Endothelial cell of umbilical vein (primary cell): ENCODE measurements around the gene FBXL14. TPM values are rescaled to one million over a fixed set of nuclear protein-coding genes. Genes with fewer than 3 reads are reported as not detected.

Experiments
- BruUV-seq: library from RNA; stranded (reverse); fragments of 400-500 nt; replicated peaks from 2 replicates; lab custom pipeline; 2021; lab: Mats Ljungman, UMichigan
- CTCF ChIA-PET: fragments of 300-600, 350-600 bp; sonication (Branson Sonifier 250); formaldehyde crosslinking; loops from one replicate; lab custom pipeline; 2021; ENCODE audit warnings: antibody characterized with exemption, inconsistent platforms; lab: Charles Lee
- POLR2A ChIA-PET: fragments of 300-600, 350-600 bp; sonication (Branson Sonifier 250); formaldehyde crosslinking; loops from one replicate; lab custom pipeline; 2021; ENCODE audit warnings: antibody characterized with exemption, inconsistent platforms; lab: Charles Lee
- DNase-seq: peaks from one replicate; pipeline ENCODE4 v3.0.0-alpha.2; 2011; ENCODE audit warnings: low read depth, low spot score
- FAIRE-seq: peaks from 2 replicates; lab custom pipeline; 2011; peaks lifted over from hg19 to GRCh38; lab: Jason Lieb, UNC
- H2AFZ ChIP-seq: 2 replicates; pipeline ENCODE4 v1.6.0; 2012; ENCODE audit warnings: low read depth, low read length, control low read depth, inconsistent platforms
- H3K27ac ChIP-seq: 2 replicates; pipeline ENCODE4 v1.5.1; 2011; ENCODE audit warnings: low read depth, mild to moderate bottlenecking, control low read depth, low read length, moderate library complexity; ENCODE audit not compliant: insufficient read depth
- H3K27me3 ChIP-seq, 2 experiments: 2 replicates each; pipeline versions ENCODE4 v1.6.0 to v1.6.1; 2011; ENCODE audit warnings: low read length in 2 of 2, mixed read lengths in 1 of 2; ENCODE audit not compliant: control insufficient read depth in 2 of 2, insufficient read depth in 2 of 2
- H3K36me3 ChIP-seq, 2 experiments: 2 replicates in 1 of 2; 3 replicates in 1 of 2; pipeline ENCODE4 v1.5.1; 2011; ENCODE audit warnings: low read length in 2 of 2, mild to moderate bottlenecking in 1 of 2, moderate library complexity in 1 of 2; ENCODE audit not compliant: control insufficient read depth in 2 of 2, insufficient read depth in 2 of 2; ENCODE audit errors: extremely low read depth in 1 of 2
- H3K4me1 ChIP-seq: 3 replicates; pipeline ENCODE4 v1.5.1; 2011; ENCODE audit warnings: mild to moderate bottlenecking, low read length; ENCODE audit not compliant: control insufficient read depth, insufficient read depth; ENCODE audit errors: extremely low read depth
- H3K4me2 ChIP-seq: 2 replicates; pipeline ENCODE4 v1.6.1; 2011; ENCODE audit warnings: low read length, control low read depth, mixed read lengths; ENCODE audit not compliant: insufficient read depth
- H3K4me3 ChIP-seq, 3 experiments: fragments of 200-600 bp in 1 of 3; sonication (generic), shearing (Covaris generic) in 1 of 3; replicated peaks in 1 of 3; 2 replicates each; pipeline ENCODE4 v1.5.1; 2011 to 2016; ENCODE audit warnings: control low read depth in 3 of 3, low read length in 3 of 3, mild to moderate bottlenecking in 2 of 3, inconsistent platforms in 1 of 3, low read depth in 1 of 3, moderate library complexity in 1 of 3; ENCODE audit not compliant: insufficient read depth in 1 of 3
- H3K79me2 ChIP-seq: 2 replicates; pipeline ENCODE4 v1.6.0; 2012; ENCODE audit warnings: low read length, inconsistent platforms; ENCODE audit not compliant: control insufficient read depth, insufficient read depth
- H3K9ac ChIP-seq: replicated peaks from 2 replicates; pipeline ENCODE3; 2011; ENCODE audit warnings: low read length, control low read depth; ENCODE audit not compliant: insufficient read depth; ENCODE audit errors: extremely low read depth
- H3K9me1 ChIP-seq: replicated peaks from 3 replicates; pipeline ENCODE4 v1.6.0; 2011; ENCODE audit warnings: mild to moderate bottlenecking, low read length; ENCODE audit not compliant: control insufficient read depth, insufficient read depth; ENCODE audit errors: extremely low read depth
- H3K9me3 ChIP-seq: replicated peaks from 2 replicates; pipeline ENCODE4 v1.5.1; 2012; ENCODE audit warnings: low read length, inconsistent platforms; ENCODE audit not compliant: control insufficient read depth, insufficient read depth
- H4K20me1 ChIP-seq: replicated peaks from 2 replicates; pipeline ENCODE3; 2011; ENCODE audit warnings: mild to moderate bottlenecking, low read length; ENCODE audit not compliant: control insufficient read depth, insufficient read depth; ENCODE audit errors: extremely low read depth
- EZH2 ChIP-seq: IDR thresholded peaks from 2 replicates; pipeline ENCODE4 v1.6.1; 2012; ENCODE audit warnings: borderline replicate concordance, low read depth, mild to moderate bottlenecking, moderate library complexity, low read length, inconsistent platforms; ENCODE audit not compliant: severe bottlenecking
- FOS ChIP-seq: IDR thresholded peaks from 2 replicates; pipeline ENCODE4 v1.6.1; 2011; ENCODE audit warnings: mild to moderate bottlenecking, low read length, moderate library complexity, borderline replicate concordance; ENCODE audit not compliant: insufficient read depth
- GATA2 ChIP-seq: IDR thresholded peaks from 2 replicates; pipeline ENCODE4 v1.7.0; 2011; ENCODE audit warnings: low read depth, mild to moderate bottlenecking, moderate library complexity, mixed read lengths, low read length; ENCODE audit not compliant: insufficient read length, insufficient read depth
- JUN ChIP-seq: IDR thresholded peaks from 2 replicates; pipeline ENCODE4 v1.6.1; 2011; ENCODE audit warnings: borderline replicate concordance, low read depth; ENCODE audit not compliant: insufficient read length, insufficient read depth
- MYC ChIP-seq: IDR thresholded peaks from one replicate; pipeline ENCODE4 v1.6.1; 2011; ENCODE audit warnings: mild to moderate bottlenecking, low read depth, low read length
- POLR2A ChIP-seq: IDR thresholded peaks from 2 replicates; pipeline ENCODE4 v1.6.1; 2012; ENCODE audit warnings: low read depth, mild to moderate bottlenecking, control low read depth, low read length
- POLR2AphosphoS5 ChIP-seq: IDR thresholded peaks from 2 replicates; pipeline ENCODE4 v1.6.1; 2012; ENCODE audit warnings: low read depth, mild to moderate bottlenecking, control low read depth, low read length, moderate library complexity; ENCODE audit not compliant: insufficient read depth
- dilution Hi-C: fragments of 300-500 bp; cut with MboI; formaldehyde crosslinking; loops from one replicate; pipeline ENCODE4 v1.15.0; 2019; ENCODE audit warnings: low sequenced_read_pairs; ENCODE audit not compliant: extremely low pct_ligation_motif_present
- intact Hi-C: fragments of 100-400 bp; cut with micrococcal nuclease; formaldehyde crosslinking; loops from one replicate; pipeline ENCODE4 v1.10.0; 2022
- polyA plus RNA-seq, 4 experiments: library from polyadenylated mRNA; depleted of rRNA in 3 of 4; stranded (reverse) in 3 of 4; unstranded in 1 of 4; fragments of >200 nt; gene quantifications; 2 replicates each; pipeline versions ENCODE4 v1.2.1 to v1.2.3, GENCODE V29; 2011 to 2012; ENCODE audit warnings: missing spikeins in 1 of 4
- total RNA-seq: library from RNA; stranded (reverse); gene quantifications from 2 replicates; pipeline ENCODE4 v1.2.3, GENCODE V29; 2021
- TF ChIP-seq, protein P1 (sequence below), 2 donors: IDR thresholded peaks; 1 replicate in 1 of 2; 2 replicates in 1 of 2; pipeline ENCODE4 v1.5.1; 2011; ENCODE audit warnings: low read length in 2 of 2, mild to moderate bottlenecking in 2 of 2, moderate library complexity in 2 of 2, control low read depth in 1 of 2, inconsistent platforms in 1 of 2, low read depth in 1 of 2; ENCODE audit not compliant: insufficient read depth in 1 of 2; ENCODE audit errors: extremely low read depth in 1 of 2
- TF ChIP-seq, protein P2 (sequence below): IDR thresholded peaks from 2 replicates; pipeline ENCODE4 v1.6.1; 2011; ENCODE audit not compliant: insufficient read depth, insufficient read length

Gene FBXL14
- total and polyA plus RNA-seq, 2 donors (not counting 3 experiments of a cell fraction or from before 2014, with no cell fraction given), result 11.3 to 15.7 TPM

GRCh38 chr12:1628666-1629337, 34.4 kb upstream of the FBXL14 start, which contains the start of gene WNT5B:
Gene WNT5B, plus strand, starts transcription at chr12:1629231. Its CDS starts 2,124 bp downstream, at chr12:1631355.
- no peaks in the 10 kb centered on the region for H3K79me2 ChIP-seq
- no peaks in the 10 kb centered on the region for H3K9me1 ChIP-seq
- H3K36me3 ChIP-seq, result no peaks in the 10 kb centered on the region
- H3K4me2 ChIP-seq, result no peak within 1 kb of the TSS
- no peak for TF ChIP-seq POLR2A
- no peak for TF ChIP-seq JUN
- no peak for TF ChIP-seq EZH2
- no peak for TF ChIP-seq POLR2AphosphoS5
- TF ChIP-seq MYC, result no peak
- TF ChIP-seq, protein P1, sequence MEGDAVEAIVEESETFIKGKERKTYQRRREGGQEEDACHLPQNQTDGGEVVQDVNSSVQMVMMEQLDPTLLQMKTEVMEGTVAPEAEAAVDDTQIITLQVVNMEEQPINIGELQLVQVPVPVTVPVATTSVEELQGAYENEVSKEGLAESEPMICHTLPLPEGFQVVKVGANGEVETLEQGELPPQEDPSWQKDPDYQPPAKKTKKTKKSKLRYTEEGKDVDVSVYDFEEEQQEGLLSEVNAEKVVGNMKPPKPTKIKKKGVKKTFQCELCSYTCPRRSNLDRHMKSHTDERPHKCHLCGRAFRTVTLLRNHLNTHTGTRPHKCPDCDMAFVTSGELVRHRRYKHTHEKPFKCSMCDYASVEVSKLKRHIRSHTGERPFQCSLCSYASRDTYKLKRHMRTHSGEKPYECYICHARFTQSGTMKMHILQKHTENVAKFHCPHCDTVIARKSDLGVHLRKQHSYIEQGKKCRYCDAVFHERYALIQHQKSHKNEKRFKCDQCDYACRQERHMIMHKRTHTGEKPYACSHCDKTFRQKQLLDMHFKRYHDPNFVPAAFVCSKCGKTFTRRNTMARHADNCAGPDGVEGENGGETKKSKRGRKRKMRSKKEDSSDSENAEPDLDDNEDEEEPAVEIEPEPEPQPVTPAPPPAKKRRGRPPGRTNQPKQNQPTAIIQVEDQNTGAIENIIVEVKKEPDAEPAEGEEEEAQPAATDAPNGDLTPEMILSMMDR (IDR thresholded peaks at IDR 0.05; ENCODE audit: extremely low read depth in 1 of 2, insufficient read depth in 1 of 2, low read depth in 1 of 2, low read length in 2 of 2), result no peak
- no peak for TF ChIP-seq GATA2
- TF ChIP-seq FOS, result no peak
- TF ChIP-seq, protein P2, sequence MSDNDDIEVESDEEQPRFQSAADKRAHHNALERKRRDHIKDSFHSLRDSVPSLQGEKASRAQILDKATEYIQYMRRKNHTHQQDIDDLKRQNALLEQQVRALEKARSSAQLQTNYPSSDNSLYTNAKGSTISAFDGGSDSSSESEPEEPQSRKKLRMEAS, result no peak
- dilution Hi-C loops (loop anchor here (25.0 kb wide), 1 partner anchor 308 kb away; no protein-coding TSS in a partner anchor), intact Hi-C loops (no loop called here)
- FAIRE-seq, result no peak
- DNase-seq, result no peak
- ChIA-PET CTCF (interaction anchor here (0.6 kb wide), 1 partner anchor 679 kb away, joined by 3 read pairs; the partner anchor contains the start of gene RAD52), POLR2A (no interaction called here)
- H3K27me3 ChIP-seq, result peaks cover 45 to 47% of the 10 kb centered on the region in 2 experiments
- peak within 1 kb of the TSS in 1 of 3 experiments; percentile 8 for H3K4me3 ChIP-seq
- peaks cover 8% of the 10 kb centered on the region for H3K4me1 ChIP-seq
- no peaks in the 10 kb centered on the region for H3K9me3 ChIP-seq
- no peaks in the 10 kb centered on the region for H4K20me1 ChIP-seq
- no peak within 1 kb of the TSS for H2AFZ ChIP-seq
- BruUV-seq, result no TSS peak
- no peak within 1 kb of the TSS for H3K27ac ChIP-seq
- no peak within 1 kb of the TSS for H3K9ac ChIP-seq
